HG02798 (cell line): ENCODE results near the gene TMEM114.
"Not testable (repeated sequence)": the region's sequence is repeated elsewhere in the genome, so short reads cannot be mapped to it uniquely, and the experiment has no call there.

ENCODE experiments used
- ATAC-seq: cut with Tn5 transposase; IDR thresholded peaks from one replicate; pipeline ENCODE4 v1.9.1; 2021; ENCODE audit warnings: mild to moderate bottlenecking; ENCODE audit not compliant: unreplicated experiment, poor library complexity

Gene TMEM114

GRCh38 chr16:8576141-8577004, 13.9 kb downstream of the TMEM114 start:
- ATAC-seq = no peak

DNA sequence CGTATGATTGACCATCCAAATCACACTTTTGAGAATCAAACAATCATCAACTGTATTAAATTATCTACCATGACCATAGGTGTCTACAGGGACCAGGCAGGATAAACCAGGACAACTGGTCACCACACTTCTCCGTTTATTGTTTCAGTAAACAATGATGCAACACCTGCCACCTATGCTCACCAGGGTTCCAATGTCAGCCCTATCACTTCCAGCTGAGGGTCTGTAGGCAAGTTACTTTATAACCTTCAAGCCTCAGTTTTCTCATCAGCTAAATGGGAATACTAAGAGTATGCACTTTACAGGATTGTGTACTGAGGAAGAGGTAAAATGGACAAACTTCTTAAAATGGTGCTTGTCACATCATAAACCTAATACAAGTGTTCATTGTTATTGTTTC, 14.9 kb downstream of the TMEM114 start:
- ATAC-seq = no peak

DNA sequence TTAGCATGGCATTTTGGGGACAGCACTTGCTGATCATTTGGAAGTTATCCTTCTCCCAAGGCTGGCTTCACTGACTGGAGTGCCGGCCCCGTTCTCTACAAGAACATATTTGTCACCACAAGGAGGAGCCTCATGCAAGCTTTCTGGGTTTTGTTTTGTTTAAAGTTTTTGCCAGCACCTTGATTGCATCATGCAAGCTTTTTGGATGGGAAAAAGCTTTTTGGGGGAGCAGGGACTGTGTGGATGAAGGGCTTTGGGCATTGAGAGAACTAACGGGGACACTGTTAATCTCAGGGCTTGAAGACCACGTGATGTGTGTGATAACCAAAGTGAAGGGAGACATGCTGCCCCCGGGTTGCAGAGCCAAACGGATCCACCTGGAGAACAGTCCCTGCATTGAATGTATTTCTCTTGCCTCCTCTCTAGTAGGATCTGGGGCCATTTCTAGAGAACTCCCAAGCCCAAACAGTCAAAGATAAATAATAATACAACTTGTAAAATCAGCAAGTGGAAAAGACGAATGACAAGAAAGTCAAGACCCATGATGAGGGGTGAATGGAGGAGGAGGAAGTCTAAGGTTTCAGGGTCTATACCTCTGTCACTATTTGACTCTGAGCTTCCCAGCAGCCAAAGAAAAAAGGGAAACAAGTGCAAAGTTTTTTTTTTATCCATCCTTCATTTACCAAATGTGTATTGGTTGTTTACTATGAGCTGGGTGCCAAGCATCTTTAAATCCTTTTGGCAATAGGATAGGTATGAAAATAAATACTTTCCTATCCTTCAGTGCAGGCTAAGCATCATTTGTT, 17.2 kb downstream of the TMEM114 start:
- ATAC-seq = no peak

GRCh38 chr16:8572063-8572918, 18.0 kb downstream of the TMEM114 start:
- ATAC-seq = no peak

DNA sequence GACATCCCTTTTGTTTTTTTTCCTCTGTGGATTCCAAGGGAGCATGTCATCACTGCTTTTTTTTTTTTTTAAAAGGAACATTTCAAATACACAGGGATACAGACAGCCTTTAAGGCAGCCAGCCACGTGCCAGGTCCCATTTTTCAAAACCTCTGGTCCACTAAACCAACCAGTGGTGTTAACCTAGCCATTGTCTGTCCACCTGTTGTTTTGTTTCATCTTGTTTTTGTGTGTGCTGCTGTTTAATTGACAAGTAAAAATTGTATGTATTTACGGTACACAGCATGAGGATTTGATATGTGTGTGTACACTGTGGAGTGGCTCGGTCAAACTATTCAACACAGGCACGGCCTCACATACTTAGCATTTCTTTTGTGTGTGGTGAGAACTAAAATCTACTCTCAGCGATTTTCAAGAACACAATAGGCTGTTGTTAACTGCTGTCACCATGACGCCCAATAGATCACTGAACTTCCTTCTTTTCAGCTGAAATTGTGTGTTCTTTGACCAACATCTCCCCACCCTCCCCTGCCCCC, 19.2 kb downstream of the TMEM114 start:
- no peak for ATAC-seq

GRCh38 chr16:8570393-8570792, 19.9 kb downstream of the TMEM114 start:
- not testable (repeated sequence) for ATAC-seq

DNA sequence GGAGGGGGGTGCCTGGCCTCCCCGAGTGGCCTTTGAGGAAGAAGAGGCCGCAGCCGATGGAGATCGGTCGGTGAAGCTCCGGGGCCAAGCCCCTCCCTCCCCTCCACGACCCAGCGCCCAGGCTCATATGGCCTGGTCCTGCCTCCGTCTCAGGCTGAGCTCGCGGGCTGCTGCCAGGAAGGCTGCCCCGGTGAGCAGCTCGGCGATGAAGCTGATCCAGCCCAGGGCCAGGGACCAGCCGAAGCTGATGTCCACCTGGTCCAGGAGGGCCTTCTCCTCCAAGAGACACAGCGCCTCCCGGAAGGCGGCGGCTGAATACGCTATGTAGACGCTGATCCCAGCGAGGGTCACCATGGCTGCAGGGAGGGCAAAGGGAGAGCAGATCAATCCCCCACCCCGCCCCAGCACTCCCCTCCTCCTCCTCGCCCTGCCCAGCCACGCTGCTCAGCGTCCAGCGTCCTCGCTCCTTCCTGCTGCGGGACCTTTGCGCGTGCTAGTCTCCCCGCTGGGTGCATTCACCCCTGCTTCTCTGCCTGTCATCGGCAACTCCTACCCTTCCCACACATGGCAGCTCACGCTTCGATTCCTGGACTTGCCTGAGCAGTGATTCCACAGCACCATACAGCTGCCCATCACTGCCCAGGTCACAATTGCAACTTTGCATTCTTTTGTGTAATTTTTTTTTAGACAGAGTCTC, 20.5 kb downstream of the TMEM114 start:
- no peak for ATAC-seq

- ATAC-seq = no peak
Observed at GRCh38 chr16:8568231-8568617, 22.1 kb downstream of the TMEM114 start.

DNA sequence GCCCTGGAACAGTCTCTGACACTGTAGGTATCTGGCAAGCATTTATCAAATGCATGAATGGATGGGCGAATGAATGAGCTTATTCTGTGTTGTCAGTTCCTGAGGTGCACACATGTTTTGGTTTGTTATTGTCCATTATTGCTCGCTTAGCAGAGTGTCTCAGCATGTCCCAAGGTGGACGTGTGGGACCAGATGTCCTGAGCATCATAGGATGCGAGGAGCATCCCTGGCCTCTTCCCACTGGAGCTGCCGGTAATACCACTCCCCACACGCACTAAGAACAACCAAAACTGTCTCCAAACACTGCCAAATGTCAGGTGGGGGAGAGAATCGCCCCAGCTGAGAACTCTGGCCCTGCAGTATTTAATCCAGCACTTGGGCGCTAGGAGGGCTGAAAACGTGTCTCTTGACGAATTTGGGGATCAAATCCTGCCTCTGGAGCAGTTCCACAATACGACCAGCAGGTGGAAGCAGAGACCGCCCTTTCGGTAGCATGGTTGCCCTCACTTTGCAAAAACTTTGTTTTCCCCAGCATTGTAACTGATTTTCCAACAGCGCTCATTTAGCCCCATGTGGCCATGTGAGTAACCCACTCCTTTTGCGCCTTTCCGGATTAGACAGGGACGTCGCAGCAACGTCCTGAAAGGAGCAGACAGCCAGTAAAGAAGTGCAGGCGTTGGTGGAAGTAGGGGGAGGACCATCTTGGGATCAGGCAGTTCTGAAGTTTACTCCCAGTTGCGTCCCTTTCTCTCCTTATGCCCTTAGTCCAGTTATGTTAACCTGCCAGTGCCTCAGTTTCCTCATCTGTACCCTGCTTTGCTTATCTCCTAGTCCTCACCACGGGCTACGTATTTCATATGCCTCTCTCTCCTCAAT, 22.7 kb downstream of the TMEM114 start:
- ATAC-seq = peak; percentile 78

- no peak for ATAC-seq
Observed at GRCh38 chr16:8565498-8565897, 24.8 kb downstream of the TMEM114 start.

DNA sequence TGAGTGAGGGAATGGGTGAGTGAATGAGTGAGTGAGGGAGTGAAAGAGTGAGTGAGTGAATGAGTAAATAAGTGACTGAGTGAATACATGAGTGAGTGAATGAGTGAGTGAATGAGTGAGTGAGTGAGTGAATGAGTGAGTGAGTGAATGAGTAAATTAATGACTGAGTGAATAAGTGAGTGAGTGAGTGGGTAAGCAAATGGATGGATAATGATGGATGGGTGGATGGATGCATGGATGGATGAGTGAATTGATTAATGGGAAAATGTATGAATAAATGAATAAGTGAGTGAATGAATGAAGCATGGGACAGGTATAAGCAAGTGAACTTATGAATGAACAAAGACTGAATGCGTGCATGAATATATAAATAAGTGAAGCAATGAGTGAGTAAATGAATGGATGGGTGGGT, 25.4 kb downstream of the TMEM114 start:
- no peak for ATAC-seq

- ATAC-seq = not testable (repeated sequence)
Observed at GRCh38 chr16:8563944-8564540, 26.3 kb downstream of the TMEM114 start.

DNA sequence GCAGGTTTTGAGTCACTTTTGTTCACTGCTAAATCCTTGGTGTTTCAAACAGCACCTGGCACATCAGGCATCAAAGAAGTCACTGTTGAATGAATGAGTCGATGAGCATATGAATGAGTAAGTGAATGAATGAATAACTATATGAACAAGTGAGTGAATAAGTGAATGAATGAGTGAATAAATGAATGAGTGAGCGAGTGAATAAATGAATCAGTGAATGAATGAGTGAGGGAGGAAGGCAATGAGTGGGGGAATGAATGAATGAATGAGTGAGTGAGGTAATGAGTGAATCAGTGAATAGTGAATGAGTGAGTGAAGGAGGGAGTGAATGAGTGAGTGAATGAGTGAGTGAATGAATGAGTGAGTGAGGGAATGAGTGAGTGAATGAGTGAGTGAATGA, 28.8 kb downstream of the TMEM114 start:
- no peak for ATAC-seq

DNA sequence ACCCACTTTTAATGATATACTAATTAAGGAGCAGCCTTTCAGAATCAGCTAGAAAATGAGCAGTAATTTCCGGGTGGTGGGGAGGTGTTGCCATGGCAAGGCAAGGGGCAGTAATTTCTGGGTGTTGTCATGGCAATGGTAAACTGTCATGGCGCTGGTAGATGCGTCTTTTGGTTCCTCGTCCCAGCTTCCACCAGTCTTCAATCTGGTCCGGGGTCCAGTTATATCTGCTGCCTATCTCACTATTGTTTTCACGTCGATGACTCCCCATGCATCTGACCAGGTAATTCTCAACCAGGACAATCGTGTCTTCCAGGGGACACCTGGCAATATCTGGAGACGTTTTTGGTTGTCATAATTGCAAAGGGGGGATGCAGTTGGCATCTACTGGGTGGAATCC, 34.9 kb downstream of the TMEM114 start:
- no peak for ATAC-seq

- ATAC-seq = peak; percentile 85
Observed at GRCh38 chr16:8554881-8555280, 35.4 kb downstream of the TMEM114 start.

DNA sequence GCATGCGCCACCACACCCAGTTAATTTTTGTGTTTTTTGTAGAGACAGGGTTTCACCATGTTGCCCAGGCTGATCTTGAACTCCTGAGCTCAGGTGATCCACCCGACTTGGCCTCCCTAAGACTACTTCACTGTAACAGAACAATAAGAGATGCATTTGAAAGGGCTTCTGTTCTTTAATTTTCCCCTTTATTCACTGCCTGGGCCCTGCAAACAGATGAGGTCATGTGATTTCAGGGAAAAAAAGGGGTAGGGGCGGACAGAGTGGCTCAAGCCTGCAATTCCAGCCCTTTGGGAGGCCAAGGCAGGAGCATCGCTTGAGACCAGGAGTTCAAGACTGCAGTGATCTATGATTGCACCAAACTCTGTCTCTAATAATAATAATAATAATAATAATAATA, 36.3 kb downstream of the TMEM114 start:
- ATAC-seq = no peak

DNA sequence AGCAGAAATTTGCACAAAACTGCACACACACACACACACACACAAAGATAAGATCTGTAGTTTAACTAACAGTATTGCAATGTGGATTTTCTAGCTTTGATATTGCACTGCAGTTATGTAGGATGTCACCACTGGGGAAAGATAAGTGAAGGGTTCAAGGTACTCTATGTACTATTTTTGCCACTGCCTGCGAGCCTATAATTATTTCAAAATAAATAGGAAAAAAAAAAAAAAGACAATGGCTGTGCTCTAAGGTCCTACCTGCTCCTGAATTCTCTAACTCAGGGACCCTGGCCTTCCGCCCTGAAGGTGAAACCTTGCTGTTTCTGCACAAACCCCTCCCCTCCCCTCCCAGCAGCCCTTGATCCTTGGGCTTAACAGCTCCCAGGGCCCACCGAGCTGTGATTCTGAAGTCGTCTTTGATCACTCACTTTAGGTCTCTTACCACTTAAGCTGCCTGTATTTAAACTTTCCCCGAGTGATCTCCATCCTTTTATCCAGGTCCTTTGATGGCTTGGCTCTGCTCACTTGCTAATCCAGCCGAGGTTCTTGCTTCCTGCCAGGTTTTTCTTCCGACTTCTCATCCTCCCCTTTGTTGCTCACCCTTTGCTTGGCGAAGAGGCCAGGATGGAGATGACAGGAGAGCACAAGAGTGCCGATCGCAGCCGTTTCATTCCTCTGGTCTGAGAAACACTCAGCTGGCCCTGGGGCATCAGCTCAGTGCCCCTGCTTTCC, 37.7 kb downstream of the TMEM114 start:
- ATAC-seq = no peak
